SK-MEL-5 (cell line): ENCODE measurements around the gene IFT27. TPM values are rescaled to one million over a fixed set of nuclear protein-coding genes. Genes with fewer than 3 reads are reported as not detected.

Source experiments
- DNase-seq: peaks from one replicate; pipeline ENCODE4 v3.0.0-alpha.2; 2016; ENCODE audit warnings: low read depth, low spot score
- in situ Hi-C: cut with HindIII; loops from 2 replicates; pipeline ENCODE4 v1.10.0; 2016; ENCODE audit warnings: low sequenced_read_pairs, high pct_unique_total_duplicates, low pct_unique_long_range_greater_than_20kb
- total RNA-seq: library from RNA; depleted of rRNA; stranded (reverse); fragments of >200 nt; shearing (Covaris generic); gene quantifications from 2 replicates; pipeline ENCODE4 v1.2.3, GENCODE V29; 2014

The IFT27 gene
- total RNA-seq, 1 experiment from 2014 or later = 18.9 TPM

GRCh38 chr22:36803358-36803757 lies 27.4 kb upstream of the IFT27 start:
- in situ Hi-C loops = no loop called here

DNA sequence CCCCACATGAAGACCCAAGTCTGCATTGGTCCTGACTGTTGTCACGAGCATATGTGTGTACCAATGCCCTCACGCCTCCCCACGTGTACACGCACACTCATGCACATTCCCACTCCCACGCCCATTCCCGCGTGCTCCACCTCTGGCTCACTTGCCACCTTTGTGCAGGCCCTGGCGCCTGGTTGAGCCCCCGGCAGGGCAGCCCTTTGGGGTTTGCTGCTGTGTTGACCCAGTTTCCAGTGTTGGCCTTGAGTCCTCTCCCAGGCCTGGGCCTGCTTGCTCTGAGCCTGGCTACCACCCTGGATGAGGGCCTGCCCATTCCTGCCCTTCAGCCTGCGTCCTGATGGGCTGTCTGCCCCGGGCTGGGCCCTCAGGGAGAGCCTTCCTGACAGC lies 22.8 kb upstream of the IFT27 start:
- in situ Hi-C loops = no loop called here
- DNase-seq = no peak

More at GRCh38 chr22:36803358-36803757, 27.4 kb upstream of the IFT27 start:
- no peak for DNase-seq

DNA sequence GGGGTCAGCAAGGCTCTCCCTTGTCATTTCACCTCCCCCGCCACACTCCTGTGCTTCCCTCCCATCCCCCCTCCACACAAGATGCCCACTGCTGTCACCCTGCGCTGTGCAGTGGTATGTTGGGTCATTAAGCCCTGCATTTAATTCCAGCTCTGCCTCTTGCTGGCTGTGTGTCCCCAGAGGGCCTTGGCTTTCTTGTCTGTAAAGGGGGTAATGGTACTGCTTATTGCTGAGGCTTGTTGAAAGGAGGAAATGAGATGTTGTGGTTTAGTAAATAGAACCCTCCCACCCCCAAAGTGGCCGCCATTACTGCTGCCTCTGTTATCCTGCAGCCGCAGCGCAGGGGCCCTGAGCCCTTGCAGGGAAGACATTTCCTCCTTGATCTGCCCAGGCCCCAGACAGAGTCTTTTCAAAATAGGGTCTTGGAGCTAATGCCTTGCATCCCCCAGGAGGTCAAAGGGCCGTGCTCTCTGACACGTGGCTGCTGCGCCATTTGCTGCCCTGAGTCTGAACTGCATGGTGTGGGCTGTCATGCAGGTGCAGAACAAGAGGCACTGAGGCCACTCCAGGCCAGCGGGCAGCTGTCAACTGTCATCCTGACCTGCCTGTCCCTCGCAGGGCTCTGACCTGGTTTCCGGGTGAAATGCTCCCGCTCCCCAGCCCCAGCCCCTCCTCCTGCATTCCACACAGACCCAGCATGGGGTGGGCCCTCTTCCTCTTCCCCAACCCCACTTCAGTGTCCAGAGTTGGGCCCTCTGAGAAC lies 22.2 kb upstream of the IFT27 start:
- DNase-seq = no peak
- in situ Hi-C loops = no loop called here

DNA sequence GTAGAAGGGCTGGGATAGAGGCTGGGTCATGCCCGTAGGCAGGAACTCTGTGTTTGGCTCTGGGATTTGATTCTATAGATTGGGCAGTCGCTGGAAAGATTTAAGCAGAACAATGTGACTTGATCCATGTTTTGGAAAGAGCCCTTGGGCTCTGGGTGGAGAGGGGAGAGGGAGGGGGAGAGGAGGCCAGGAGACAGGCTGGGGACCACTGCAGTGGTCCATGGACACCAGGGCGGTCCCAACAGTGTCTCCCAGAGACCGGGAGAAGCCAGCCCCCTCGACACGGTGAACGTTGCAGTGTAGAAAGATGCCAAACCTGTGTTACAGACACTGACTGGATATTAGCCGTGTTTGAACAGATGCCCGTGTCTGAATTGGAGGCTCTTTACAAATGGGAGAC lies 21.5 kb upstream of the IFT27 start:
- in situ Hi-C loops = no loop called here

GRCh38 chr22:36796552-36797175 lies 20.7 kb upstream of the IFT27 start:
- in situ Hi-C loops = no loop called here
- no peak for DNase-seq

More for the DNA sequence above, 21.5 kb upstream of the IFT27 start:
- no peak for DNase-seq

GRCh38 chr22:36795633-36796032 lies 19.7 kb upstream of the IFT27 start:
- DNase-seq = no peak

GRCh38 chr22:36790648-36791047 lies 14.7 kb upstream of the IFT27 start:
- DNase-seq = no peak
- in situ Hi-C loops = no loop called here

More at GRCh38 chr22:36795633-36796032, 19.7 kb upstream of the IFT27 start:
- in situ Hi-C loops = no loop called here

DNA sequence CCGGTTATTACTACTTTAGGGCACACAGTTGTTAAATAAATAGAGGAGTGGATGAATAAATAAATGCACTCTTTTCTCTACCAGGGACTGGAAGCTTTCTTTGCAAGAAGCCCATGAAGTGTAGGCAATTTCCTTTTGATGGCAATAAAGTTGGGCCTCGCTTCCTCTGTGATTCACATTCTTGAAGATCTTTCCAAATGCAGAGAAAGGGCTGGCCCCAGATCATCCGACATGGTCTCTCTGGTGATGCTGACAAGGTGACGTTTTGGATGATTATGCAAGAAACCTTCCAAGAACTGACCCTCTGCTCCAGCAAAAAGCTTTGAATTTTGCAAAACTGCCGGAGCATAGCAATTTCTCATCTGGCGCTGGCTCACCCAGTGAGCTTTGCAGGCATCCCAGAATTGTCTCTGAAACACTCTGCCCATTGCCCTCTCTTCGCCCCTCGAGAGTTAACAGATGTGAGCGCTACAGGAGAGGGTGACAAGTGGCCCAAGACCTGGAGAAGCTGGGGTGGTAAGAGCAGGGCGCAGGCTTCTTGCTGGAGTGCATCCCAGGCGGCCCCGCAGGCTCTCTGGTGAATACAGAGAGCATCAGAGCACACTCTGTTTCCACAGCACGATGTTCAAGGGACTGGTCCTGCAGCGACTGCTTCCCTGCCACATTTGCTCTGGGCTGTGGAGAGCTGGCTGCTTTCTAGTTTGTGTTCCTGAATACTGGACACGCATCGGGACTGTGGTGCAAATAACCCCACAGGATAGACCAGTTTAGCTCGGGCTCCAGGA lies 11.5 kb upstream of the IFT27 start:
- DNase-seq = no peak
- in situ Hi-C loops = no loop called here

GRCh38 chr22:36783743-36784142 lies 7.8 kb upstream of the IFT27 start:
- no peak for DNase-seq
- in situ Hi-C loops = no loop called here

- in situ Hi-C loops = no loop called here
- DNase-seq = peak; percentile 77
These were observed 6.0 kb upstream of the IFT27 start for GRCh38 chr22:36781656-36782627.

- DNase-seq = no peak
- in situ Hi-C loops = loop anchor here (10.0 kb wide), 1 partner anchor 57 kb away; no protein-coding TSS in a partner anchor
These were observed 2.1 kb upstream of the IFT27 start for GRCh38 chr22:36778020-36778419.

- no peak for DNase-seq
- in situ Hi-C loops = loop anchor here (10.0 kb wide), 1 partner anchor 58 kb away; no protein-coding TSS in a partner anchor
These were observed 803 bp upstream of the IFT27 start for GRCh38 chr22:36776722-36777121.

GRCh38 chr22:36775586-36775963 lies 344 bp downstream of the IFT27 start:
- in situ Hi-C loops = loop anchor here (10.0 kb wide), 1 partner anchor 59 kb away; no protein-coding TSS in a partner anchor
- DNase-seq = peak; percentile 24

DNA sequence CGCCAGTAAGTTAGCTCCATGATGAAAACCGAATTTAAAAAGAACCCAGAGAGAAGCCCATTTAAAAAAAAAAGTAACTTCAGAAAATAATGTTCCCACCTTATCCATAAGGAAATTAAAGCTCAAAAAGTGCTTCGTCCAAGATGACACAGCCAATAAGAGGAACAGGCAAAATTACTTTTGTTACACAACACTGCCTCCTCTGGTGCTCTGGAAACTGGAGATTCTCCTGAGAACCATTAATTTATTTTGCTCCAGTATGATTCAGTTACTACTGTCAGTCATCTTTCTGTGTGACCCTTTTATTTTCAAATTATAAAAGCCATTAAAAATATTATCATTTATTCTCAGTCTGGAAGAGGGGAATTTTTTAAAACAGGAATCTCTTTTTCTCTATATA lies 2.0 kb downstream of the IFT27 start:
- DNase-seq = peak; percentile 71
- in situ Hi-C loops = loop anchor here (10.0 kb wide), 1 partner anchor 61 kb away; no protein-coding TSS in a partner anchor

DNA sequence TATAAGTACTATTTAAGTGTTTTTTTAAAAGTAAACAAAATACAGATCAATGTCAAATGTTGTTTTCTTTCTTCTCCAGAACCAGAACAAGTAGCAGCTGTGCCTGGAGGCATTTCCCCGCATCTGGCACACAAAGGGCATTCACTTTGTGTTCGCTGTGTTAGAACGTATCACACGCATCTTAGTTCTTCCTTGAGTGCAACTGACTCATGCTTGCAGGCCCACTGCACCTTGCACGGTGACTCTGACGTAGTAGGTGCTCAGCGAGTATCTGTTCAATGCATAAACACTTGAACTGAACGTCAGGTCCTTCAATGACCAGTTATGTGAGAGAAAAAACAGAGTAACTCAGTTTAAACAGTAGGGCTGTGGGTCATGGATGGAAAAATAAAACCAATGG lies 3.5 kb downstream of the IFT27 start:
- no peak for DNase-seq
- in situ Hi-C loops = loop anchor here (10.0 kb wide), 1 partner anchor 62 kb away; no protein-coding TSS in a partner anchor

DNA sequence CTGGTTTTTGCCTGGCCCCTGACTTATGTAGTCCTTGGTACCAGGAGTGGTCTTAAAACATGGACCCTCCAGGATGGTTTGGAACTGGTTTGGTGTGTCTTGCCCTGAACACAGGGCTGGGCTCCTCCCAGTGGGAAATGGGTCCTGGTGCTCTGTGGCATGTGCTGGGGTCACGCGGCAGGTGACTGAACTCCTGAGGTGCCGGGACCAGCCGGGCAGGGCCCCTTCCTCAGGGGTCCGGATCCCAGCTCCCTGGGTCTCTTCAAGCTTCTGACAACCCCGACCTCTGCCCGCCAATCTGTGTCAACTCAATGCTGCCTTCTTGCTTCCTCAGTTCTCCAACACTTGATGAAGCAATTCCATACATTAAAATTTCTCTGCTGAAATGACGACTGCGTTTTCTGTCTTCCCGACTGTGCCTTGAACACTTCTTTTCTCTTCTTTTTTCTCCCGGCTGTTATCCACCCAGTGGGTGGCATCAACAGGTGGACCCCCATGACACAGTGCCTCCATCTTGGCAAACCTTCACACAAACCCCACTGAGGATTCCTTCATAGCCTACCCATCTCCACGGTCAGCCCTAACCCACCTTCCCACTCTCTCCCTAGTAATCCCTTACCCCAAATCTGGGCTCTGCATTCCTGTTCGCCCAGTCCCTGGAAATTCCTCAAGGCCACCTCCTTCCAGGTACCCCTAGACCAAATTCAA lies 4.4 kb downstream of the IFT27 start:
- in situ Hi-C loops = loop anchor here (10.0 kb wide), 1 partner anchor 63 kb away; no protein-coding TSS in a partner anchor
- no peak for DNase-seq
